PC-9 (cell line): ENCODE measurements around the gene KDM4C. TPM values are rescaled to one million over a fixed set of nuclear protein-coding genes. Genes with fewer than 3 reads are reported as not detected.

Experiments used
- BruUV-seq: library from RNA; stranded (reverse); fragments of 400-500 nt; replicated peaks from 2 replicates; lab custom pipeline; 2021; lab: Mats Ljungman, UMichigan
- CTCF ChIA-PET: fragments of 300-600 bp; sonication (Branson Sonifier 250); formaldehyde crosslinking; loops from one replicate; lab custom pipeline; 2022; ENCODE audit warnings: antibody characterized with exemption; lab: Charles Lee
- POLR2A ChIA-PET: fragments of 300-600 bp; sonication (Branson Sonifier 250); formaldehyde crosslinking; loops from one replicate; lab custom pipeline; 2022; ENCODE audit warnings: antibody characterized with exemption; ENCODE audit not compliant: unreplicated experiment; lab: Charles Lee
- DNase-seq, 2 experiments: peaks; one replicate each; pipeline versions ENCODE4 v3.0.0 to v3.0.0-alpha.2; 2015 to 2022; ENCODE audit warnings: mixed read lengths in 1 of 2
- H2AFZ ChIP-seq: fragments of 200-600 bp; sonication (generic); 2 replicates; pipeline ENCODE4 v1.8.1; 2017; ENCODE audit warnings: antibody characterized with exemption
- H3F3A ChIP-seq: fragments of 200-600 bp; sonication (generic); 2 replicates; pipeline ENCODE4 v1.8.1; 2017; ENCODE audit warnings: antibody characterized with exemption, mild to moderate bottlenecking, low read depth; ENCODE audit not compliant: insufficient read depth
- H3K27ac ChIP-seq: fragments of 200-600 bp; sonication (generic); 2 replicates; pipeline ENCODE4 v1.6.1; 2016; ENCODE audit warnings: mixed run types
- H3K27me3 ChIP-seq: fragments of 200-600 bp; sonication (generic); 2 replicates; pipeline ENCODE4 v1.6.1; 2016; ENCODE audit warnings: low read depth, mixed run types; ENCODE audit not compliant: insufficient read depth
- H3K36me3 ChIP-seq: fragments of 200-600 bp; sonication (generic); 2 replicates; pipeline ENCODE4 v1.6.1; 2016; ENCODE audit warnings: low read depth, mixed run types
- H3K4me1 ChIP-seq: fragments of 200-600 bp; sonication (generic); replicated peaks from 2 replicates; pipeline ENCODE4 v1.6.1; 2016; ENCODE audit warnings: mixed run types; ENCODE audit not compliant: insufficient read depth
- H3K4me2 ChIP-seq: fragments of 200-600 bp; sonication (generic); 2 replicates; pipeline ENCODE4 v1.6.1; 2017; ENCODE audit warnings: mixed run types
- H3K4me3 ChIP-seq: fragments of 200-600 bp; sonication (generic); 2 replicates; pipeline ENCODE4 v1.6.1; 2016; ENCODE audit warnings: mixed run types
- H3K79me2 ChIP-seq: fragments of 200-600 bp; sonication (generic); 2 replicates; pipeline ENCODE4 v1.6.1; 2017; ENCODE audit warnings: low read depth, mixed run types
- H3K9me2 ChIP-seq: fragments of 200-600 bp; sonication (generic); 2 replicates; pipeline ENCODE4 v1.8.1; 2017; ENCODE audit warnings: mild to moderate bottlenecking; ENCODE audit not compliant: insufficient read depth
- H3K9me3 ChIP-seq: fragments of 200-600 bp; sonication (generic); 2 replicates; pipeline ENCODE4 v1.8.1; 2016; ENCODE audit warnings: low read depth; ENCODE audit not compliant: insufficient read depth
- H4K20me1 ChIP-seq: fragments of 200-600 bp; sonication (generic); 2 replicates; pipeline ENCODE4 v1.8.1; 2017; ENCODE audit not compliant: insufficient read depth
- EZH2 ChIP-seq: fragments of 200-600 bp; sonication (generic); IDR thresholded peaks from 2 replicates; pipeline ENCODE4 v1.8.0; 2017; ENCODE audit warnings: antibody characterized with exemption, low read depth
- intact Hi-C: fragments of 100-400 bp; cut with micrococcal nuclease; formaldehyde crosslinking; loops from one replicate; pipeline ENCODE4 v1.10.0; 2022; ENCODE audit not compliant: unreplicated experiment
- total RNA-seq: library from RNA; stranded (reverse); gene quantifications from 2 replicates; pipeline ENCODE4 v1.2.3, GENCODE V29; 2021
- TF ChIP-seq, protein P1 (sequence below): fragments of 200-600 bp; sonication (generic); conservative IDR thresholded peaks from 2 replicates; pipeline ENCODE4 v1.6.1; 2017; ENCODE audit warnings: mixed run types, antibody characterized with exemption, mild to moderate bottlenecking, moderate library complexity

The KDM4C gene
- total RNA-seq, 1 experiment from 2014 or later, result 12.9 TPM

DNA sequence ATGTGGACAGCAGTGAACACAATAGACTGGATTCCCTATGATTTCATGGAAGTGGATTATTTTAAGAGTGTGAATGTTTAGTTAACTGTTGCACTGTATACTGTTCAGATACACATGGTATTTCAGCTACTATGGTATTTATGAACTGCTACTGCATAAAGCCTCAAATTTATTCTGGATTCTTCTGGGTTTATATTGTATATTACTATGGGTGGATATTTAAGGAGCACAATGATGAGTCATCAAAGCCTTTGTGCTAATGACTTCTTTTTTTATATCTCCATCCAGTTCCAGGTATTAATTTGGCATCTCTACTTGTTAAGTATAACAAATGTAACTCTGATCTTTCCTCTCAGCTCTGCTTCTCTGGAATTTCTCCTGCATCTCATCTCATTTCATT, 6.8 kb downstream of the KDM4C start:
- Histone ChIP-seq H3K4me1 (peaks cover 4% of the 10 kb centered on the region), H3K79me2 (peaks cover 78% of the 10 kb centered on the region), H4K20me1 (0 out of 2 replicates have a peak, but pooled peaks cover 5% of the 10 kb centered on the region), H3K9me3 (no peaks in the 10 kb centered on the region), H3K27me3 (no peaks in the 10 kb centered on the region), H3K9me2 (no peaks in the 10 kb centered on the region), H3K4me3 (no peak overlapping the region), H3F3A (peaks cover 2% of the 10 kb centered on the region), H3K36me3 (no peaks in the 10 kb centered on the region), H3K4me2 (no peak overlapping the region), H3K27ac (no peak overlapping the region), H2AFZ (no peak overlapping the region)
- intact Hi-C loops, result no loop called here
- TF ChIP-seq, protein P1, sequence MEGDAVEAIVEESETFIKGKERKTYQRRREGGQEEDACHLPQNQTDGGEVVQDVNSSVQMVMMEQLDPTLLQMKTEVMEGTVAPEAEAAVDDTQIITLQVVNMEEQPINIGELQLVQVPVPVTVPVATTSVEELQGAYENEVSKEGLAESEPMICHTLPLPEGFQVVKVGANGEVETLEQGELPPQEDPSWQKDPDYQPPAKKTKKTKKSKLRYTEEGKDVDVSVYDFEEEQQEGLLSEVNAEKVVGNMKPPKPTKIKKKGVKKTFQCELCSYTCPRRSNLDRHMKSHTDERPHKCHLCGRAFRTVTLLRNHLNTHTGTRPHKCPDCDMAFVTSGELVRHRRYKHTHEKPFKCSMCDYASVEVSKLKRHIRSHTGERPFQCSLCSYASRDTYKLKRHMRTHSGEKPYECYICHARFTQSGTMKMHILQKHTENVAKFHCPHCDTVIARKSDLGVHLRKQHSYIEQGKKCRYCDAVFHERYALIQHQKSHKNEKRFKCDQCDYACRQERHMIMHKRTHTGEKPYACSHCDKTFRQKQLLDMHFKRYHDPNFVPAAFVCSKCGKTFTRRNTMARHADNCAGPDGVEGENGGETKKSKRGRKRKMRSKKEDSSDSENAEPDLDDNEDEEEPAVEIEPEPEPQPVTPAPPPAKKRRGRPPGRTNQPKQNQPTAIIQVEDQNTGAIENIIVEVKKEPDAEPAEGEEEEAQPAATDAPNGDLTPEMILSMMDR, result no peak
- no peak for TF ChIP-seq EZH2
- BruUV-seq, result no TSS peak
- no peak for DNase-seq
- CTCF ChIA-PET, result no interaction called here
- POLR2A ChIA-PET, result no interaction called here

DNA sequence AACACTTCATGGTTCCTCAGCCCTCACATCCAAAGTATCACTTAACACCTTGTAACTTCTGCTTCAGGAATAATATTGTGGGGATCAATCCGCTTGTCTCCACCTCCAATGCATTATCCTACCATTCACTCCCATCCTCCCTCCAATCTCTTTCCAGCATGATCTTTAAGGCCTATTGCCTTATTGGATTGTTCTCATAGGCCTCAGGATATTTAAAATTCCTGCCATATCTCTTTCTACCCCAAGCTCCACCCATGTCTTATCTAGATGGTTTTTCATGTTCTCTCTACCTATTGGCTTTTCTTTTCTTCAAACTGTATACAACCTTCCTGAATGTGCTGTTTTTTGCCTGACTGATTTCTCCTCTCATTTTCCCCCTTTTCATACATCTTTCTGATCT, 7.2 kb downstream of the KDM4C start:
- ChIA-PET POLR2A (no interaction called here), CTCF (no interaction called here)
- TF ChIP-seq, protein P1, result no peak
- TF ChIP-seq EZH2, result no peak
- H3F3A ChIP-seq, result no peaks in the 10 kb centered on the region
- no peak overlapping the region for H2AFZ ChIP-seq
- H3K36me3 ChIP-seq, result no peaks in the 10 kb centered on the region
- peaks cover 80% of the 10 kb centered on the region for H3K79me2 ChIP-seq
- peaks cover 3% of the 10 kb centered on the region for H3K4me1 ChIP-seq
- DNase-seq, result no peak
- H3K9me3 ChIP-seq, result no peaks in the 10 kb centered on the region
- H3K4me2 ChIP-seq, result no peak overlapping the region
- no peak overlapping the region for H3K4me3 ChIP-seq
- H3K27ac ChIP-seq, result no peak overlapping the region
- no peaks in the 10 kb centered on the region for H3K9me2 ChIP-seq
- intact Hi-C loops, result no loop called here
- H3K27me3 ChIP-seq, result no peaks in the 10 kb centered on the region
- H4K20me1 ChIP-seq, result 0 out of 2 replicates have a peak, but pooled peaks cover 5% of the 10 kb centered on the region
- BruUV-seq, result no TSS peak

DNA sequence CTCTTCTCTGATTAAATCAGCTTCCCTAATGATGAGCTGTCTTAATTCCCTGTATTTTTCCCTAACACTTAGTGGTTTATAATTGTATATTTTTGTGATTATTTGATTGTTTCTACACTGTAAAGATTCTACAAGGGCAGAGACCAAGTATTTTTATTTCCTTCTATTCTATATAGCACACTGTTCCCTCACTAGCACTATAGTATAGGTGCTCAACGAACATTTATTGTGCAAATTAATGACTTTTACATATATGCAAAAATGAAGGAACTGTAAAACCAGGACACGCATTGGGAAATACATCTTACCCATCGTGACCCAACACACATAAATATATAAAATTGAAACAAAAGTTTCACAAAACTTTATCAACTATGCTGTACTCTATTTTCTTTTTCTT, 7.6 kb downstream of the KDM4C start:
- DNase-seq, result no peak
- H2AFZ ChIP-seq, result no peak overlapping the region
- ChIA-PET POLR2A (no interaction called here), CTCF (no interaction called here)
- H3K9me3 ChIP-seq, result no peaks in the 10 kb centered on the region
- peaks cover 77% of the 10 kb centered on the region for H3K79me2 ChIP-seq
- TF ChIP-seq, protein P1, result no peak
- no peak for TF ChIP-seq EZH2
- H4K20me1 ChIP-seq, result 0 out of 2 replicates have a peak, but pooled peaks cover 5% of the 10 kb centered on the region
- no peaks in the 10 kb centered on the region for H3K27me3 ChIP-seq
- no peak overlapping the region for H3K4me2 ChIP-seq
- no peak overlapping the region for H3K27ac ChIP-seq
- H3K36me3 ChIP-seq, result no peaks in the 10 kb centered on the region
- H3K9me2 ChIP-seq, result no peaks in the 10 kb centered on the region
- intact Hi-C loops, result no loop called here
- H3F3A ChIP-seq, result no peaks in the 10 kb centered on the region
- no peak overlapping the region for H3K4me3 ChIP-seq
- no peaks in the 10 kb centered on the region; the same call in 1 of the 2 replicates for H3K4me1 ChIP-seq
- no TSS peak for BruUV-seq
